ENCODE results near the gene GRID1.

GRCh38 chr10:85702768-85703167 lies 663.8 kb downstream of the GRID1 start:
- no peak for TF ChIP-seq EZH2 (IDR thresholded peaks at IDR 0.05; ENCODE audit: insufficient read depth, poor library complexity, severe bottlenecking)
- no peak for TF ChIP-seq EZH2phosphoT487 (IDR thresholded peaks at IDR 0.05; ENCODE audit: insufficient read depth, low read depth)
